ENCODE results near the gene ANKRD9.

The ANKRD9 gene

DNA sequence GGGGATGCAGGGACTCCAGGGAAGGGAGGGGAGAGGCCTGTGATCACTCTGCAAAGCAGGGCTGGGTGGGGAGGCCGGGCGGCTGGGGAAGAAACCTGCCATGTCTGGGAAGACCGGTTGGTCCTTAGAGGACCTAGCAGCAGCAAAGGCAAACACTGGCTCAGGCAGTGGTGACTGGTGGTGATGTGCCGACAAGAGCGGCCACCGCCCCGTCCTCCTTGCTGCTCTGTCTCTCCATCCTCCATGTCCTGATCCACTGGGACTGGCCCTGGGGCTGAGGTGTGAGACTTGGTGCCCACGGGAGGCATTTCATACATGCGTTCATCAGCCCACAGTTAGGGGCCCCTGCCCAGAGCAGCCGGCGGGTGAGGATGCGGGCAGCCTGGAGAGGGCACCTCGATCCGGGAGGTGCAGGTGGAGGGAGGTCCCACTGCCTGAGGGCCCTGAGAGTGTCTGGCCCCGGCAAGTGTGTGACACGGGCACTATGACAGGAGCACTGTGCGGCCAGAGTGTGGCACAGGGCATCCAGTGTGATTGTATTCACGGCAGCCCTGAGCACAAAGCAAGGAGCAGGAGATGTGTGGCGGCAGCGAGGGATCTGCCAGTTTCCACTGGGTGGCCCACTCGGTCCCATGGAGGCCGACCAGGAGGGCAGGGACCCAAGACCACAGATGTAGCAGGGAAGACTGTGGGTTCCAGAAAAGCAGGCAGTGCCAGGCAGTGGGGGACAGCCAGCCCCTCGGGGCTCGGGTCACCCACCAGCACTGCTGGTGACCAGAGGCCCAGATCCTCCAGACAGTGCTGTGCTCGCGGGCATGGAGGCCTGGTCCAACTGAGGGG, 13.9 kb downstream of the ANKRD9 start:
- no peak overlapping the region for H3K4me3 ChIP-seq (ENCODE audit: low read depth, low read length)
- DNase-seq (ENCODE audit: low read depth), result no peak
- TF ChIP-seq, protein P1, sequence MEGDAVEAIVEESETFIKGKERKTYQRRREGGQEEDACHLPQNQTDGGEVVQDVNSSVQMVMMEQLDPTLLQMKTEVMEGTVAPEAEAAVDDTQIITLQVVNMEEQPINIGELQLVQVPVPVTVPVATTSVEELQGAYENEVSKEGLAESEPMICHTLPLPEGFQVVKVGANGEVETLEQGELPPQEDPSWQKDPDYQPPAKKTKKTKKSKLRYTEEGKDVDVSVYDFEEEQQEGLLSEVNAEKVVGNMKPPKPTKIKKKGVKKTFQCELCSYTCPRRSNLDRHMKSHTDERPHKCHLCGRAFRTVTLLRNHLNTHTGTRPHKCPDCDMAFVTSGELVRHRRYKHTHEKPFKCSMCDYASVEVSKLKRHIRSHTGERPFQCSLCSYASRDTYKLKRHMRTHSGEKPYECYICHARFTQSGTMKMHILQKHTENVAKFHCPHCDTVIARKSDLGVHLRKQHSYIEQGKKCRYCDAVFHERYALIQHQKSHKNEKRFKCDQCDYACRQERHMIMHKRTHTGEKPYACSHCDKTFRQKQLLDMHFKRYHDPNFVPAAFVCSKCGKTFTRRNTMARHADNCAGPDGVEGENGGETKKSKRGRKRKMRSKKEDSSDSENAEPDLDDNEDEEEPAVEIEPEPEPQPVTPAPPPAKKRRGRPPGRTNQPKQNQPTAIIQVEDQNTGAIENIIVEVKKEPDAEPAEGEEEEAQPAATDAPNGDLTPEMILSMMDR (IDR thresholded peaks at IDR 0.05; ENCODE audit: low read depth, low read length, missing control alignments), result no peak

DNA sequence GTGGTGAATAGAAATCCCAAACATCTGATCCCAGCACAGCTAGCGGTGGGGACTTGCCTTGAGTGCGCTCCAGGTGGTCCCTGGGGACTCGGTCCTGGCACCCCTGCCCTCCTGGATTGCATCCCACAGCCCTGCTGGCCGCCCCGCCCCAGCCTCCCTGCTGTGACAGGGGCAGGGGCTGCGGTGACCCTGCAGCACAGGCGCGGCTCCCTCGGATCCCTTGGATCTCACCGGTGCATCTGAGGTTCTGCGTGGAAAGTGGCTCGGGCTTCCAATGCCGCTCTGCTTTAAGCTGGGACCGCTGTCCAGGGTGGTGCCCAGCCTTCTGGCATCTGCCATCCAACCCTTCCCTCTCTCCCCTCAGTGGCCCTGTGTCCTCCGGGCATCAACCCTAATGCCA, 16.0 kb downstream of the ANKRD9 start:
- no peak overlapping the region for H3K4me3 ChIP-seq (ENCODE audit: low read depth, low read length)
- TF ChIP-seq, protein P1 (IDR thresholded peaks at IDR 0.05; ENCODE audit: low read depth, low read length, missing control alignments), result no peak
- DNase-seq (ENCODE audit: low read depth), result no peak

DNA sequence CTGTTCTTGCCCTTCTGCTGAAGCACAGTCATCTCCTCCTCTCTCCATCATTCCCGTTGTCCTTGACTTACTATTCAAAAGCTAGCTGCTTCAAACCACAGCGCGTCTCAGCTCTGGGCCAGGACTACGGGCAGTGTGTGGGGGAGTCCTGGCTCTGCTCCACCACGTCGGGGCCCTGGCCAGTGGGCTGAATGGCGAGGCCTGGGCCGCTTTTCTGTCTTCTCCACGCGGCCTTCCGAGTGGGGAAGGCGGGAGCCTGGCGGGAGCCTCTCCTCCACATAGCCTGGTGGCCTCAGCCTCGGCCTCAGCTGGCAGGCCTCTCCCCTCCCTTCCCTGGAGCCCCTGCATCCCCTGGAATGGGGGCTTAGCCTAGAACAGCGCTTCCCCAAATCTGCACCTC, 16.5 kb downstream of the ANKRD9 start:
- no peak for DNase-seq (ENCODE audit: low read depth)
- TF ChIP-seq, protein P1 (IDR thresholded peaks at IDR 0.05; ENCODE audit: low read depth, low read length, missing control alignments), result no peak
- no peak overlapping the region for H3K4me3 ChIP-seq (ENCODE audit: low read depth, low read length)

DNA sequence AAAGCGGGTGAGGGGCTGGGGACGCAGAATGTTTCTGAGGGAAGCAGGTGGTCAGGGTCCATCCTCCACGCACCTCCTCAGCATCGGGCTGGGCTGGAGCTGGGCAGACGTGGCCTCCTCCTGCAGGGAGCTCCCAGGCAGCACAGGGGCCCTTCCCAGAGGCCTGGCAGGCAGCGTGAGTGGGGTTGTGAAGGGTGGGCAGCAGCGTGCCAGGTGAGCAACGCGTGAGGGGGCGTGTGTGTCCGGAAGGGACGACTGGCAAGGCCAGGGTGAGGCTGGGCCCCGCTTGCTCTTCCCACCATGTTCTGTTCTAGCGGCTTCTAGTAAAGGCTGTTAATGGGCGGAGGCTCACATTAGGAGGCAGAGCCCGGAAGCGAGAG, 17.1 kb downstream of the ANKRD9 start:
- TF ChIP-seq, protein P1 (IDR thresholded peaks at IDR 0.05; ENCODE audit: low read depth, low read length, missing control alignments), result no peak
- H3K4me3 ChIP-seq (ENCODE audit: low read depth, low read length), result no peak overlapping the region
- no peak for DNase-seq (ENCODE audit: low read depth)

DNA sequence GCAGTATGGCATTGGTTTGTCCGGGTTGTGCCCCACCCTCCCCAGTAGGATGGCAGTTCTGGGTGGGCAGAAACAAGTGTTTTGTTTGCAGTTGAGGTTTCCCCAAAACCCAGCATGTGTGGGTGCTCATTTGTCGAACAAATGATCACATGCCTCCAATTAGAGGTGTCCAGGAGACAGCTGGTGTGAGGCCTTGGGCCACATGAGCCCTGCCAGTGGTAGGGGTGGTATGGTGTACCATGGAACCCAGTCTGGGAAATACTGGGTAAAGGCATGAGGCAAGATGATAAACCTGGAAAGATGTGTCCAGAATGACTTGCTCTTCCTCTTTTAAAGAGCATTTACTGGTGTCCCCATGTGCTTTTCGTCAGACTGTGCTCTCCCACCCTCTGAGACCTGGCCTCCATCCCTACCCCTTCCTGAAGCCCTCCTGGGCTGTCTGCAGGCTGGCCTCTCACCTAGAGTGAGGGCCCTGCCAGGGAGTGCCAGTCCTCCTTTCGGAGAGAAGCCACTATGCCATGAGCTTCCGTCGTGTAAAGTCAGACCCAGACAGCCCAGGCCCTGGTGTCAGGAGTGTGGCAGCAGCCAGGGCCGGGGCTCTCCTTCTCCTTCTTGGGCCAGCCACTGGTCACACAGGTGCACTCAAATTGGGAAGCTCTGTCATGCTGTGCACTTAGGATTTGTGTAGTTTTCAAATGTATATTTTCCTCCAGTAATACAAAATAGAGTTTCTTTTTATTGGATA, 17.6 kb downstream of the ANKRD9 start:
- DNase-seq (ENCODE audit: low read depth), result no peak
- TF ChIP-seq, protein P1 (IDR thresholded peaks at IDR 0.05; ENCODE audit: low read depth, low read length, missing control alignments), result no peak
- no peak overlapping the region for H3K4me3 ChIP-seq (ENCODE audit: low read depth, low read length)

DNA sequence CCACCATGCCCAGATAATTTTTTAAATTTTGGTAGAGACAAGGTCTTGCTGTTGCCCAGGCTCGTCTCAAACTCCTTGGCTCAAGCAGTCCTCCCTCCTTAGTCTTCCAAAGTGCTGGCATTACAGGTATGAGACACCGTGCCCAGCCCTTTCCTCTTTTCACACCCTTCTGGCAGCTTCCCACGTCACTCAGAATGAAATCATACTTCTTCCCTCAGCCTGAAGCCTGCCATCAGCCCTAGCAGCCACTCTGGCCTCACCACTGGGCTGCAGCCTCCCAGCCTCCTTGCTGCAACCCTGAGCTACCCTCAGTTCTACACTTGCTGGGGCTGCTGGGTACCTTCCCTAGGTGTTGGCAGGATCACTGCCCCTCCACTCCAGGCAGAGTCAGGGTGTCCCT, 18.2 kb downstream of the ANKRD9 start:
- TF ChIP-seq, protein P1 (IDR thresholded peaks at IDR 0.05; ENCODE audit: low read depth, low read length, missing control alignments), result no peak
- no peak overlapping the region for H3K4me3 ChIP-seq (ENCODE audit: low read depth, low read length)
- DNase-seq (ENCODE audit: low read depth), result no peak

Measured in GM12864 (cell line).